Dermis microvascular lymphatic vessel endothelial cell (primary cell): ENCODE measurements around the gene XYLB. TPM values are rescaled to one million over a fixed set of nuclear protein-coding genes. Genes with fewer than 3 reads are reported as not detected.
"Not testable (repeated sequence)": the region's sequence is repeated elsewhere in the genome, so short reads cannot be mapped to it uniquely, and the experiment has no call there.

ENCODE experiments used
- DNase-seq, 2 donors: peaks; one replicate each; pipeline versions ENCODE4 v3.0.0 to v3.0.0-alpha.2; 2010; ENCODE audit warnings: low read depth in 2 of 2
- total RNA-seq: library from RNA; depleted of rRNA; stranded (reverse); fragments of >200 nt; gene quantifications from 2 replicates; pipeline ENCODE4 v1.2.1, GENCODE V29; 2014

XYLB gene
- 1.4 and 1.7 TPM in 2 replicates for total RNA-seq

GRCh38 chr3:38346587-38347410 lies at the start of gene XYLB:
XYLB (plus strand) TSS chr3:38346785; CDS start chr3:38346869, 84 bp downstream.
- peak; percentile 46 to 87 for DNase-seq

GRCh38 chr3:38297053-38297452 lies 49.5 kb upstream of the XYLB start:
- DNase-seq = not testable (repeated sequence)

- no peak for DNase-seq
Observed at GRCh38 chr3:38297537-38297936, 49.0 kb upstream of the XYLB start.

- peak; percentile 20 to 32 for DNase-seq
Observed at GRCh38 chr3:38297947-38298711, 48.5 kb upstream of the XYLB start.

GRCh38 chr3:38306941-38307340 lies 39.6 kb upstream of the XYLB start:
- DNase-seq = no peak

- DNase-seq = no peak
Observed at GRCh38 chr3:38307599-38307998, 39.0 kb upstream of the XYLB start.

GRCh38 chr3:38308456-38308855 lies 38.1 kb upstream of the XYLB start:
- DNase-seq = no peak

GRCh38 chr3:38311476-38311875 lies 35.1 kb upstream of the XYLB start:
- no peak for DNase-seq

GRCh38 chr3:38311941-38312340 lies 34.6 kb upstream of the XYLB start:
- DNase-seq = no peak

GRCh38 chr3:38312356-38312755 lies 34.2 kb upstream of the XYLB start:
- DNase-seq = no peak

GRCh38 chr3:38313263-38313662 lies 33.3 kb upstream of the XYLB start:
- DNase-seq = no peak

GRCh38 chr3:38313695-38314094 lies 32.9 kb upstream of the XYLB start:
- no peak for DNase-seq

- no peak for DNase-seq
Observed at GRCh38 chr3:38314112-38314763, 32.3 kb upstream of the XYLB start.

- DNase-seq = no peak
Observed at GRCh38 chr3:38314764-38315487, 31.7 kb upstream of the XYLB start.

- no peak for DNase-seq
Observed at GRCh38 chr3:38315488-38316230, 30.9 kb upstream of the XYLB start.

GRCh38 chr3:38316356-38317191 lies 30.0 kb upstream of the XYLB start:
- no peak for DNase-seq

GRCh38 chr3:38317192-38317759 lies 29.3 kb upstream of the XYLB start:
- no peak for DNase-seq

- DNase-seq = no peak
Observed at GRCh38 chr3:38318766-38319671, 27.6 kb upstream of the XYLB start.
